ENCODE results near the gene CPSF4L. TPM values are rescaled to one million over a fixed set of nuclear protein-coding genes. Genes with fewer than 3 reads are reported as not detected.

Gene CPSF4L
- total RNA-seq, 1 donor from 2014 or later, result not detected

- intact Hi-C loops (cut with micrococcal nuclease), result no loop called here
- no peak for TF ChIP-seq CTCF (IDR thresholded peaks at IDR 0.05; ENCODE audit: borderline replicate concordance)
- peak overlapping the region; percentile 81 for H3K4me3 ChIP-seq
- DNase-seq, result no peak
- peak overlapping the region; percentile 98 for H3K27ac ChIP-seq (replicated peaks)
- H3K4me1 ChIP-seq, result peaks cover 98% of the 10 kb centered on the region
- no peaks in the 10 kb centered on the region for H3K27me3 ChIP-seq (ENCODE audit: low read depth)
- no peaks in the 10 kb centered on the region for H3K36me3 ChIP-seq
- H3K9me3 ChIP-seq (replicated peaks), result no peaks in the 10 kb centered on the region
Observed at GRCh38 chr17:73305845-73306836, 44.5 kb upstream of the CPSF4L start.

- H3K4me1 ChIP-seq, result peaks cover 100% of the 10 kb centered on the region
- peak; percentile 68 for DNase-seq
- peak; percentile 59 for TF ChIP-seq CTCF (IDR thresholded peaks at IDR 0.05; ENCODE audit: borderline replicate concordance)
- peak overlapping the region; percentile 81 for H3K4me3 ChIP-seq
- no peaks in the 10 kb centered on the region for H3K36me3 ChIP-seq
- intact Hi-C loops (cut with micrococcal nuclease), result no loop called here
- peak overlapping the region; percentile 98 for H3K27ac ChIP-seq (replicated peaks)
- H3K9me3 ChIP-seq (replicated peaks), result no peaks in the 10 kb centered on the region
- no peaks in the 10 kb centered on the region for H3K27me3 ChIP-seq (ENCODE audit: low read depth)
Observed at GRCh38 chr17:73304971-73305812, 43.5 kb upstream of the CPSF4L start.

- H3K4me1 ChIP-seq, result peaks cover 100% of the 10 kb centered on the region
- DNase-seq, result no peak
- H3K4me3 ChIP-seq, result peak overlapping the region; percentile 81
- peak overlapping the region; percentile 98 for H3K27ac ChIP-seq (replicated peaks)
- intact Hi-C loops (cut with micrococcal nuclease), result no loop called here
- no peaks in the 10 kb centered on the region for H3K27me3 ChIP-seq (ENCODE audit: low read depth)
- no peaks in the 10 kb centered on the region for H3K9me3 ChIP-seq (replicated peaks)
- no peak for TF ChIP-seq CTCF (IDR thresholded peaks at IDR 0.05; ENCODE audit: borderline replicate concordance)
- no peaks in the 10 kb centered on the region for H3K36me3 ChIP-seq
Observed at GRCh38 chr17:73304438-73304837, 42.8 kb upstream of the CPSF4L start.

GRCh38 chr17:73302189-73302588, 40.5 kb upstream of the CPSF4L start:
- intact Hi-C loops (cut with micrococcal nuclease), result no loop called here
- Histone ChIP-seq H3K36me3 (no peaks in the 10 kb centered on the region), H3K27me3 (ENCODE audit: low read depth) (no peaks in the 10 kb centered on the region), H3K4me3 (no peak overlapping the region), H3K4me1 (peaks cover 99% of the 10 kb centered on the region), H3K9me3 (replicated peaks) (no peaks in the 10 kb centered on the region), H3K27ac (replicated peaks) (peak overlapping the region; percentile 59)
- DNase-seq, result no peak
- no peak for TF ChIP-seq CTCF (IDR thresholded peaks at IDR 0.05; ENCODE audit: borderline replicate concordance)

GRCh38 chr17:73301369-73301768, 39.7 kb upstream of the CPSF4L start:
- no peaks in the 10 kb centered on the region for H3K27me3 ChIP-seq (ENCODE audit: low read depth)
- H3K36me3 ChIP-seq, result no peaks in the 10 kb centered on the region
- peaks cover 95% of the 10 kb centered on the region for H3K4me1 ChIP-seq
- intact Hi-C loops (cut with micrococcal nuclease), result no loop called here
- no peak for DNase-seq
- no peaks in the 10 kb centered on the region for H3K9me3 ChIP-seq (replicated peaks)
- peak overlapping the region; percentile 59 for H3K27ac ChIP-seq (replicated peaks)
- no peak for TF ChIP-seq CTCF (IDR thresholded peaks at IDR 0.05; ENCODE audit: borderline replicate concordance)
- H3K4me3 ChIP-seq, result no peak overlapping the region

Measured in left ventricle myocardium inferior (tissue), 1 donor.